Right atrium auricular region (tissue), 2 donors: ENCODE results near the gene DNM3. TPM values are rescaled to one million over a fixed set of nuclear protein-coding genes. Genes with fewer than 3 reads are reported as not detected.
"Not testable (repeated sequence)": the region's sequence is repeated elsewhere in the genome, so short reads cannot be mapped to it uniquely, and the experiment has no call there.

ENCODE experiments used
- DNase-seq: peaks from one replicate; pipeline ENCODE4 v3.0.0-alpha.2; 2019; ENCODE audit warnings: low spot score
- H3K27ac ChIP-seq, 2 donors: fragments of 200-600 bp; sonication (generic); 1 replicate in 1 of 2; 2 replicates in 1 of 2; pipeline ENCODE4 v1.5.1; 2016 to 2019
- H3K27me3 ChIP-seq, 2 donors: fragments of 200-600 bp; sonication (generic); one replicate each; pipeline versions ENCODE4 v1.5.1 to v1.6.0; 2017 to 2019
- H3K36me3 ChIP-seq: fragments of 200-600 bp; sonication (generic); one replicate; pipeline ENCODE4 v1.5.1; 2016
- H3K4me1 ChIP-seq, 2 donors: fragments of 200-600 bp; sonication (generic); one replicate each; pipeline versions ENCODE4 v1.5.1 to v1.6.0; 2017 to 2019
- H3K4me3 ChIP-seq, 2 donors: fragments of 200-600 bp; sonication (generic); 1 replicate in 1 of 2; 2 replicates in 1 of 2; pipeline ENCODE4 v1.5.1; 2017 to 2019; ENCODE audit warnings: mild to moderate bottlenecking in 1 of 2, moderate library complexity in 1 of 2
- H3K9me3 ChIP-seq, 2 donors: fragments of 200-600 bp; sonication (generic); one replicate each; pipeline ENCODE4 v1.5.1; 2019
- CTCF ChIP-seq, 2 donors: fragments of 200-600 bp; sonication (generic); IDR thresholded peaks; one replicate each; pipeline ENCODE4 v1.5.1; 2019; ENCODE audit warnings: antibody characterized with exemption in 2 of 2
- total RNA-seq, 2 donors: library from RNA; depleted of rRNA; stranded (reverse); fragments of >200 nt; gene quantifications; one replicate each; pipeline ENCODE4 v1.1.0, GENCODE V29; 2016

Gene DNM3
- total RNA-seq, 2 donors from 2014 or later = 1.0 to 1.6 TPM

GRCh38 chr1:172293429-172293828 lies 452.1 kb downstream of the DNM3 start:
- H3K36me3 ChIP-seq = no peaks in the 10 kb centered on the region
- no peak for TF ChIP-seq CTCF (IDR thresholded peaks at IDR 0.05)
- no peak overlapping the region for H3K4me3 ChIP-seq
- no peaks in the 10 kb centered on the region for H3K27me3 ChIP-seq
- H3K9me3 ChIP-seq = no peaks in the 10 kb centered on the region
- no peak overlapping the region for H3K27ac ChIP-seq
- no peak for DNase-seq
- H3K4me1 ChIP-seq = peaks cover 0 to 3% of the 10 kb centered on the region in 2 donors

DNA sequence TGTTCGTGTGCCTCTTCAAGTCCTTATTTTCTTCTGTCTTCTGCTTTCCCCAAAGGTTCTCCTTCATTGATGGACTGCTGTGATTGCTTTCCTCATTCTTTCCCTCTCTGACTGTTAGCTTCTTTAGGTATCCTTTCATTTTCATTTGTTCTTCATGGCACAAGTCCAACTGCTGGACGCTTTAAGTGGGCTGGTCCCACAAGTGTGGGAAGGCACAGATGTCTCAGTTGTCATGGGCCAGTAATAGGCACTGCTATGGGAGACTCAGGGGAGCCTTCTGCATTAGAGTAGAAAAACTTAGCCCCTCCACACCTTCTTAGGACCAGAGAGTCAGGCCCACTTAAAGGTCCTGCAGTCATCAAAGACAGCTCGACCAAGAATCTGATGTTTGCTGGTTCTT lies 456.8 kb downstream of the DNM3 start:
- no peaks in the 10 kb centered on the region for H3K9me3 ChIP-seq
- H3K36me3 ChIP-seq = no peaks in the 10 kb centered on the region
- no peak for DNase-seq
- H3K27ac ChIP-seq = no peak overlapping the region
- no peak for TF ChIP-seq CTCF (IDR thresholded peaks at IDR 0.05)
- H3K4me3 ChIP-seq = no peak overlapping the region
- no peaks in the 10 kb centered on the region for H3K27me3 ChIP-seq
- H3K4me1 ChIP-seq = no peaks in the 10 kb centered on the region

GRCh38 chr1:172298911-172299310 lies 457.6 kb downstream of the DNM3 start:
- no peaks in the 10 kb centered on the region for H3K4me1 ChIP-seq
- H3K4me3 ChIP-seq = no peak overlapping the region
- H3K9me3 ChIP-seq = no peaks in the 10 kb centered on the region
- no peaks in the 10 kb centered on the region for H3K36me3 ChIP-seq
- no peak for TF ChIP-seq CTCF (IDR thresholded peaks at IDR 0.05)
- H3K27ac ChIP-seq = no peak overlapping the region
- DNase-seq = no peak
- H3K27me3 ChIP-seq = no peaks in the 10 kb centered on the region

DNA sequence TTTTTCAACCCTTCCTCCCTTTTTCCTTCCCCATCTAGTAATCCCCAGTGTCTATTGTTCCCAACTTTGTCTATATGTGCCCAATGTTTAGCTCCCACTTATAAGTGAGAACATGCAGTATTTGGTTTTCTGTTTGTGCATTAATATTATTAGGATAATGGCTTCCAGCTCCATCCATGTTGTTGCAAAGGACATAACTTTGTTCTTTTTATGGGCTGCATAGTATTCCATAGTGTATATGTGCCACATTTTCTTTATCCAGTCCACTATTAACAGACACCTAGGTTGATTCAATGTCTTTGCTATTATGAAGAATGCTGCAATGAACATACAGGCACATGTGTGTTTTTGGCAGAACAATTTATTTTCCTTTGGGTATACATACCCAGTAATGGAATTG lies 458.2 kb downstream of the DNM3 start:
- H3K9me3 ChIP-seq = no peaks in the 10 kb centered on the region
- no peak overlapping the region for H3K27ac ChIP-seq
- H3K36me3 ChIP-seq = no peaks in the 10 kb centered on the region
- no peaks in the 10 kb centered on the region for H3K4me1 ChIP-seq
- no peaks in the 10 kb centered on the region for H3K27me3 ChIP-seq
- H3K4me3 ChIP-seq = no peak overlapping the region
- no peak for TF ChIP-seq CTCF (IDR thresholded peaks at IDR 0.05)
- DNase-seq = no peak

DNA sequence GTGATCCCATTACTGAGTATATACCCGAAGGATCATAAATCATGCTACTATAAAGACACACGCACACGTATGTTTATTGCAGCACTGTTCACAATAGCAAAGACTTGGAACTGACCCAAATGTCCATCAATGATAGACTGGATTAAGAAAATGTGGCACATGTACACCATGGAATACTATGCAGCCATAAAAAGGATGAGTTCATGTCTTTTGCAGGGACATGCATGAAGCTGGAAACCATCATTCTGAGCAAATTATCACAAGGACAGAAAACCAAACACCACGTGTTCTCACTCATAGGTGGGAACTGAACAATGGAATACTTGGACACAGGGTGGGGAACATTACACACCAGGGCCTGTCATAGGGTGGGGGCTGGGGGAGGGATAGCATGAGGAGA lies 466.2 kb downstream of the DNM3 start:
- H3K4me3 ChIP-seq, H3K36me3 ChIP-seq, DNase-seq: not testable (repeated sequence)

GRCh38 chr1:172308142-172308541 lies 466.8 kb downstream of the DNM3 start:
- Histone ChIP-seq H3K27me3 (no peaks in the 10 kb centered on the region), H3K9me3 (no peaks in the 10 kb centered on the region), H3K4me3 (no peak overlapping the region), H3K4me1 (no peaks in the 10 kb centered on the region), H3K27ac (no peak overlapping the region), H3K36me3 (no peaks in the 10 kb centered on the region)
- no peak for TF ChIP-seq CTCF (IDR thresholded peaks at IDR 0.05)
- no peak for DNase-seq

More for the DNA sequence above, 466.2 kb downstream of the DNM3 start:
- not testable (repeated sequence) for H3K27ac ChIP-seq, H3K4me1 ChIP-seq, H3K27me3 ChIP-seq, H3K9me3 ChIP-seq
